Keratinocyte (primary cell): ENCODE measurements around the gene RTP5.

ENCODE experiments used
- CTCF ChIP-seq, 3 experiments: IDR thresholded peaks in 1 of 3; conservative IDR thresholded peaks in 1 of 3; optimal IDR thresholded peaks in 1 of 3; 2 replicates in 2 of 3; 3 replicates in 1 of 3; pipeline versions ENCODE3 to v1.5.1; 2011; ENCODE audit warnings: low read length in 3 of 3, mild to moderate bottlenecking in 3 of 3, moderate library complexity in 2 of 3, control low read depth in 1 of 3, inconsistent platforms in 1 of 3; ENCODE audit not compliant: insufficient read depth in 2 of 3; ENCODE audit errors: extremely low read depth in 1 of 3
- EZH2 ChIP-seq: IDR thresholded peaks from one replicate; pipeline ENCODE4 v1.6.1; 2012; ENCODE audit warnings: inconsistent platforms, mild to moderate bottlenecking, low read length, moderate library complexity

- TF ChIP-seq CTCF (optimal IDR thresholded peaks at IDR 0.05 in 1 of 3, IDR thresholded peaks at IDR 0.05 in 1 of 3, conservative IDR thresholded peaks at IDR 0.05 in 1 of 3; ENCODE audit: extremely low read depth in 1 of 3, insufficient read depth in 2 of 3, low read length in 3 of 3) (peak in 2 of 3 experiments; percentile 11 to 28), EZH2 (no peak)
These were observed 9.9 kb upstream of the RTP5 start for GRCh38 chr2:241859436-241860183.
